ENCODE data around the gene HMOX2.
A peak's percentile ranks its signal among the peaks of the same experiment; 100 is the strongest.

Gene HMOX2

DNA sequence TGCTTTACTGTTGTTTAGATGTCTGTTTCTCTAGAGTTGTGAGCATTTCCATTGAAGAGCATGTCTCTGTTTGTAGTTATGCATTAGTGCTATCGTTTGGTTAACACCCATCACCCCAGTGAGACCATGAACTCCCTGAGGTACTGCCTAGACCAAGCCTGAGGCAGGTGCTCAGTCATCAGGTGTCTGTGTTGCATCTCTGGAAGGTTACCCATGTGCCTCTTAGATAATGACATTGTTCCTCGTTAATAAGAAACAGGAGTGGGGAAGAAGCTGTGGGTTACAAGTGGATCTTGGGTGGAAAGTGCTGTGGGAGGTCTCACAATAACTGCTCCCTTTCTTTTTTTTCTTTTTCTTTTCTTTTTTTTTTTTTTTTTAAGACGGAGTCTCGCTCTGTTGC is 32.2 kb upstream of the HMOX2 start:
- Histone ChIP-seq H3K9ac (ENCODE audit: low read depth, low read length) (no peak overlapping the region), H3K9me3 (replicated peaks; ENCODE audit: low read length) (no peaks in the 10 kb centered on the region), H3K27me3 (ENCODE audit: control insufficient read depth, insufficient read depth, low read length) (no peaks in the 10 kb centered on the region), H3K4me3 (ENCODE audit: low read length) (no peak overlapping the region), H3K4me2 (ENCODE audit: low read length) (no peak overlapping the region), H3K36me3 (ENCODE audit: insufficient read depth, low read length) (peaks cover 77% of the 10 kb centered on the region), H3K4me1 (ENCODE audit: control insufficient read depth, insufficient read depth, low read length) (no peaks in the 10 kb centered on the region)

DNA sequence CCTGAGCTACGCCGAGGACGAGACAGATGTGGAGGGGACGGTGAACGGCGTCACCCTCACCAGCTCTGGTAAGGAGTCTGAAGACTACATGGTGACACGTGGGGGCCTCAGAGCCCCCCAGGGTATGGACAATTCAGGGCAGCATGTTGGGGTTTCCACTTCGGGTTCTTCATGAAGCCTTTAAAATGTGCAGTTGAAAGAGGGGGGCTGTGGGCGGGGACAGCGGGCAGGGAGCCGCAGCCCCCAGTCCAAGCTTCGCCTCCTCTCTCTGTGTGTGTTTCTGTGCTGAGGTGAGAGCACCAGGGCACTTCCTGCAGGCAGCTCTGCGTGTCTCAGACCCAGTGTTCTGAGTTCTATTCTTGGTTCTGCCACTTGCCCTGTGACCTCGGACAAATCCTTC is 25.8 kb upstream of the HMOX2 start:
- H3K9ac ChIP-seq (ENCODE audit: low read depth, low read length), result no peak overlapping the region
- no peak overlapping the region for H3K4me2 ChIP-seq (ENCODE audit: low read length)
- H3K4me3 ChIP-seq (ENCODE audit: low read length), result no peak overlapping the region
- H3K9me3 ChIP-seq (replicated peaks; ENCODE audit: low read length), result no peaks in the 10 kb centered on the region
- H3K36me3 ChIP-seq (ENCODE audit: insufficient read depth, low read length), result peaks cover 73% of the 10 kb centered on the region
- no peaks in the 10 kb centered on the region for H3K27me3 ChIP-seq (ENCODE audit: control insufficient read depth, insufficient read depth, low read length)
- no peaks in the 10 kb centered on the region for H3K4me1 ChIP-seq (ENCODE audit: control insufficient read depth, insufficient read depth, low read length)

DNA sequence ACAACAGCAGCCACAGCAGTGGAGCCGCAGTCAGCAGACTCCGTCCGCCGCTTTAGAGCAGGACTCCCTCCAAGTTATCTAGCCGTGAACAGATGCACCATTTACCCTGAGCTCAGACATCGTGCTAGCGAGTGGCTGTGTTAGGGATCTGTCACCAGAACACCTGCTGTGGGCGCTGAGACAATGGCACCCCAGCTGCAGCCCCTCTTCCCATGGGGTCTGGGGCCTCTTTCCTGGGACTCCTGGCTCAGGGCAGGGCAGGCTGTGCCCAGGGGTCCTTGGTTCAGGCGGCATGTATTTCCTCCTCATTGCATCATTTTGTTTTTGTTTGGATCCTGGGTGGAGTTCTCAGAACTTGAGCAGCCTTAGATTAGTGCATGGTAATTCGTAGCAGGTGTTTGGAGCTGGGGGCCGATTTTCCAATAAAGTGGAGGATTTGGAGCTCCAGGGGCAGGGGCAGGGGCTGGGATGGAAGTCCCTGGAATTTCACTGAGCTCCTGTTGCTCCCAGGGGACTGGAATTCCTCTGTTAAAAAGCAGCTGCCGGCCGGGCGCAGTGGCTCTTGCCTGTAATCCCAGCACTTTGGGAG is 25.2 kb upstream of the HMOX2 start:
- Histone ChIP-seq H3K9ac (ENCODE audit: low read depth, low read length) (no peak overlapping the region), H3K27me3 (ENCODE audit: control insufficient read depth, insufficient read depth, low read length) (no peaks in the 10 kb centered on the region), H3K4me3 (ENCODE audit: low read length) (no peak overlapping the region), H3K4me1 (ENCODE audit: control insufficient read depth, insufficient read depth, low read length) (no peaks in the 10 kb centered on the region), H3K36me3 (ENCODE audit: insufficient read depth, low read length) (peaks cover 77% of the 10 kb centered on the region), H3K4me2 (ENCODE audit: low read length) (no peak overlapping the region), H3K9me3 (replicated peaks; ENCODE audit: low read length) (no peaks in the 10 kb centered on the region)

DNA sequence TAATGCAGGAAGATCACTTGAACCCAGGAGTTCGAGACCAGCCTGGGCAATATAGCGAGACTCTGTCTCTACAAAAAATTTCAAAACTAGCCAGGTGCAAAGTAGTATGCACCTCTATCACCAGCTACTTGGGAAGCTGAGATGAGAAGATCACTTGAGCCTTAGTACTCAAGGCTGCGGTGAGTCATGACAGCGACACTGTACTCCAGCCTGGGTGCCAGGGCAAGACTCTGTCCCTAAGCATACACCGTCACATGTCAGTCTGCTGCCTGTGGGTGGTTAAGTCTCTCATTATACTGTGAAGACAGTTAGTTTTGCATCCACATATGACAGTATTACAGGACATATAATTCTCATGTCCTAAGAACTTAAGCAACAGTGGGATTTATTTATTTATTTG is 23.5 kb upstream of the HMOX2 start:
- Histone ChIP-seq H3K4me2 (ENCODE audit: low read length) (no peak overlapping the region), H3K9me3 (replicated peaks; ENCODE audit: low read length) (no peaks in the 10 kb centered on the region), H3K27me3 (ENCODE audit: control insufficient read depth, insufficient read depth, low read length) (no peaks in the 10 kb centered on the region), H3K4me3 (ENCODE audit: low read length) (no peak overlapping the region), H3K36me3 (ENCODE audit: insufficient read depth, low read length) (peaks cover 77% of the 10 kb centered on the region), H3K9ac (ENCODE audit: low read depth, low read length) (no peak overlapping the region), H3K4me1 (ENCODE audit: control insufficient read depth, insufficient read depth, low read length) (no peaks in the 10 kb centered on the region)

DNA sequence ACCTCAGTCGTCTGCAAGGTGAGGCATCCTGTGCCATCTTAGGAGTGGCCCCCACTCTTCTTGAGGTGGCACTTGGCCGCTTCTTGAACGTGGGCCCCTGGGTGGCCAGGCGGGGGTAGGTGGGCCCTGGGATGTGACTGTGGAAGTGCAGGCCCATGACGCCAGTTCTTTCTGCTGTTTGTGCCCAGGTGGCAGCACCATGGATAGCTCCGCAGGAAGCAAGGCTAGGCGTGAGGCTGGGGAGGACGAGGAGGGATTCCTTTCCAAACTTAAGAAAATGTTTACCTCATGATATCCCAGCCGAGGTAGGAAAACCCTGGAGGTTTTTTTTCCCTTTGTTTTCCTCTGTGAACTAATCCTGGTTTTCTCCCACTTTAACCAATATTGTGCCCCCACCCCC is 21.6 kb upstream of the HMOX2 start:
- Histone ChIP-seq H3K4me3 (ENCODE audit: low read length) (no peak overlapping the region), H3K9me3 (replicated peaks; ENCODE audit: low read length) (no peaks in the 10 kb centered on the region), H3K4me1 (ENCODE audit: control insufficient read depth, insufficient read depth, low read length) (peaks cover 10% of the 10 kb centered on the region), H3K9ac (ENCODE audit: low read depth, low read length) (no peak overlapping the region), H3K4me2 (ENCODE audit: low read length) (no peak overlapping the region), H3K27me3 (ENCODE audit: control insufficient read depth, insufficient read depth, low read length) (no peaks in the 10 kb centered on the region), H3K36me3 (ENCODE audit: insufficient read depth, low read length) (peaks cover 64% of the 10 kb centered on the region)

DNA sequence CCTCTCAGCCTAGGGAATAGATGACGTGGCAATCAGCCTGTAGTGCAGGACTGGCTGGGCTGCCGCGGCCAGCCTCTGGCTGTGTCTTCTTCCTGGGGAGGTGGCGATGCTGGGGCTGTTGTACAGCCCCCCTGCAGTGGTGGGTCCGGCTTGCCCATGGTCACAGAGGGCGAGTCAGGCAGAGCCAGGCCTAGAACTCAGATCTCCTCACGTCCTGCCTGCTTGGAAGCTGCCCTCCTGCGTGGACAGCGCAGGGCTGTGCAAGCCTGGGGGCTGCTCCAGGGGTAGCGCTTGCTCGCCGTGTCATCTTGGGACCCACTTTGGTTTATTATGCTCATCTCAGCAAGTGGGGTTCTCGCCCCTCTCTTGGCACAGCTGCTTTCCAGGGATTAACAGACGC is 21.1 kb upstream of the HMOX2 start:
- H3K4me1 ChIP-seq (ENCODE audit: control insufficient read depth, insufficient read depth, low read length), result peaks cover 11% of the 10 kb centered on the region
- peaks cover 61% of the 10 kb centered on the region for H3K36me3 ChIP-seq (ENCODE audit: insufficient read depth, low read length)
- no peak overlapping the region for H3K4me3 ChIP-seq (ENCODE audit: low read length)
- no peaks in the 10 kb centered on the region for H3K9me3 ChIP-seq (replicated peaks; ENCODE audit: low read length)
- no peak overlapping the region for H3K4me2 ChIP-seq (ENCODE audit: low read length)
- H3K27me3 ChIP-seq (ENCODE audit: control insufficient read depth, insufficient read depth, low read length), result no peaks in the 10 kb centered on the region
- H3K9ac ChIP-seq (ENCODE audit: low read depth, low read length), result no peak overlapping the region

DNA sequence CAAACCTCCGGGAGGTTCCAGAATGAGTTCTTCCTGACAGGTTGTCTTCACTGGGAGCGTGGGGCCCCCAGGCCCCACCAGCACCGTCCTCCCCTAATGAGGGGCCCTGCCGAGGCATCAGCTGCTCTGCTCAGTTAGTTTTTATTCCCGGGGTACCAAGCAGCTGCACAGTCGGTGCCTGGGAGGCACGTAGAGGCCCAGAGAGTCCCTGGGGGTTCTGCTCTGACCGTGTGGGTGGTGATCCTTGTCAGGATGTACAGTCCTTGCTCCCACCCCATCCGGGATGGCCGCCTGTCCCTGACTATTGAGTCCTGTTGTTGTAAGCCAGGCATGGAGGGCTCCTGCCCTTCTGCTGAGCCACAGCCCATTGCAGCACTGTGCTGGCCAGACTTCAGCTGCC is 20.2 kb upstream of the HMOX2 start:
- no peak overlapping the region for H3K4me2 ChIP-seq (ENCODE audit: low read length)
- H3K9me3 ChIP-seq (replicated peaks; ENCODE audit: low read length), result no peaks in the 10 kb centered on the region
- no peak overlapping the region for H3K9ac ChIP-seq (ENCODE audit: low read depth, low read length)
- no peaks in the 10 kb centered on the region for H3K27me3 ChIP-seq (ENCODE audit: control insufficient read depth, insufficient read depth, low read length)
- peaks cover 55% of the 10 kb centered on the region for H3K36me3 ChIP-seq (ENCODE audit: insufficient read depth, low read length)
- no peak overlapping the region for H3K4me3 ChIP-seq (ENCODE audit: low read length)
- H3K4me1 ChIP-seq (ENCODE audit: control insufficient read depth, insufficient read depth, low read length), result peaks cover 11% of the 10 kb centered on the region

DNA sequence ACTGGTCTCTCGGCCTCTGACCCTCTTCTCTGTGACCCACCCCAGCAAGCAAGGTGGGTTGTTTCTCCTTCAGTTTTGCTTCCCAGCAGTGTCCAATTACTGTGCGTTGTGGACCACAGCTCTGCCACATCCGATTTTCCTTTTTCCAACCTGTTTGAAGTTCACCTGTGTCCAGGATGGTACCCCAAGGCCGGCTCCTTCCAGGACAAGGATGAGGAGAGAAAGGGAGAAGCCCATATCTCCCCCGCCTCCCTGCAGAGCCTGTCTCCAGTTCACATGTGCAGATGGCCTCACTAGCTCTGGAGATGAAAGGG is 15.3 kb upstream of the HMOX2 start:
- Histone ChIP-seq H3K4me1 (ENCODE audit: control insufficient read depth, insufficient read depth, low read length) (peaks cover 21% of the 10 kb centered on the region), H3K9ac (ENCODE audit: low read depth, low read length) (no peak overlapping the region), H3K4me2 (ENCODE audit: low read length) (no peak overlapping the region), H3K4me3 (ENCODE audit: low read length) (no peak overlapping the region), H3K9me3 (replicated peaks; ENCODE audit: low read length) (no peaks in the 10 kb centered on the region), H3K27me3 (ENCODE audit: control insufficient read depth, insufficient read depth, low read length) (no peaks in the 10 kb centered on the region), H3K36me3 (ENCODE audit: insufficient read depth, low read length) (peaks cover 27% of the 10 kb centered on the region)

DNA sequence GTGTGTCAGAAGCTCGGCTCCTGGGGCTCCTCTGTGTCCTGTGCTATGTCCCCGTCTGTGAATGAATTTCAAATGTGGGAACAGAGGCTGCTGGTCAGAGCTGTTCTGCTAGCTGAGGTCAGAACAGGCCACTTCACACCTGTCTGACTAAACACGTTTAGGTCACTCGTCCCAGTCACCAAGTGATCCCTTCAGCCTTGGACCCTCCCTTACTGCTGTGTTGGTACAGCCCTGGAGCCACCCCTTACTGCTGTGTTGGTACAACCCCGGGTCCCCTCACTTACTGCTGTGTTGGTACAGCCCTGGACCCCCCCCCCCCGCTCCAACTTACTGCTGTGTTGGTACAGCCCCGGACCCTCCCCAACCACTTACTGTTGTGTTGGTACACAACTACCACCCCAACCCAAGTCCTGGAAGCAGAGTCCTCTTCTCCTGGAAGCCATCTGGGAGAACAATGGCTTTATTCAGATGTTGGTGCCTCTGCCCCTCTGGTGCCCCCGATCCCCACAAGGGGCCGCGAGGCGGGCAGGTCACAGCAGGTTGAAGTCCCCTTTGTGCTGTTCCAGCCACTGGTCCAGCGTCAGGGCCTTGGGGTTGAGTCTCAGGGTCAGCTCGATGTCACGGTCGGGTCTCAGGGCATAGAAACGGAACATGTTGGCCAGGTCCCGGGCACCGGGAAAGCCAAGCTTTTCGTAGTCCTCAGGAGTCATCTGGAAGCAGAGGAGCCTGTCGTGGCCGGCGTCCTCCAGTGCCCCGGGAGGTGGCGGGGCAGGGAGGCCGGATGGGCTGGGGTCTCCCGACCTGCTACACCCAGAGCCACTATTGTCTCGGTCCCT is 14.7 kb upstream of the HMOX2 start:
- no peak overlapping the region for H3K4me2 ChIP-seq (ENCODE audit: low read length)
- H3K27me3 ChIP-seq (ENCODE audit: control insufficient read depth, insufficient read depth, low read length), result no peaks in the 10 kb centered on the region
- peaks cover 26% of the 10 kb centered on the region for H3K36me3 ChIP-seq (ENCODE audit: insufficient read depth, low read length)
- no peaks in the 10 kb centered on the region for H3K9me3 ChIP-seq (replicated peaks; ENCODE audit: low read length)
- no peak overlapping the region for H3K4me3 ChIP-seq (ENCODE audit: low read length)
- peaks cover 21% of the 10 kb centered on the region for H3K4me1 ChIP-seq (ENCODE audit: control insufficient read depth, insufficient read depth, low read length)
- H3K9ac ChIP-seq (ENCODE audit: low read depth, low read length), result no peak overlapping the region

DNA sequence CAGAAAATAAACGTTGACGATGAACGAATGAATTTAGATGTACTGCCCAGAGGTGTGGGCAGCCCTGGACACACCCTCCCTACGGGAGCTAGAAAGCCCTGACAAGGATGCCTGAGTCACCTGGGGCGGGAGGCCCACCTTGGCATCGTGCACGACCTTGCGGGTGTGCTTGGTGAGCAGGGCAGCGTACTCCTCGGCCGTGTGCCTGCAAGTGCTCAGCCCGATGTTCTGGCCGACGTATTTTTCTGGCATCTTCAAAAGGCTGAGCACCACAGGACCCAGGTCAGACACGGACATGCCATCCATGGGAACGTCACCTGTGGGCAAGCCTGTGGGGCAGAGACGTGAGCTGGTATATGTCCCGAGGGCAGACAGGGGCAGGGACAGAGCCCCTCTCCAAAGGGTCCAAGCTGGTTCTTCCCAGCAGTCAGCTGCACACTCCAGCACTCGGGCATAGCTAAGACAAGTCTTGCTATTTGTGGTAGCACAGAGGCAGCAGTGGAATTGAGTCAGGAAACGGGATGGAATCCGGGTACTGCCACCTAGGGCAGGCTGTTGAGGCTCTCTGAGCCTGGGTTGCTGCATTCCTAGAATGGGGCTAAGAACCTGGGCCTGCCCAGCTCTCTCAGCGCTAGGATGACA is 12.6 kb upstream of the HMOX2 start:
- no peak overlapping the region for H3K4me3 ChIP-seq (ENCODE audit: low read length)
- H3K27me3 ChIP-seq (ENCODE audit: control insufficient read depth, insufficient read depth, low read length), result no peaks in the 10 kb centered on the region
- H3K4me1 ChIP-seq (ENCODE audit: control insufficient read depth, insufficient read depth, low read length), result peaks cover 21% of the 10 kb centered on the region
- peak overlapping the region; percentile 18 for H3K9ac ChIP-seq (ENCODE audit: low read depth, low read length)
- peaks cover 21% of the 10 kb centered on the region for H3K36me3 ChIP-seq (ENCODE audit: insufficient read depth, low read length)
- no peak overlapping the region for H3K4me2 ChIP-seq (ENCODE audit: low read length)
- no peaks in the 10 kb centered on the region for H3K9me3 ChIP-seq (replicated peaks; ENCODE audit: low read length)

DNA sequence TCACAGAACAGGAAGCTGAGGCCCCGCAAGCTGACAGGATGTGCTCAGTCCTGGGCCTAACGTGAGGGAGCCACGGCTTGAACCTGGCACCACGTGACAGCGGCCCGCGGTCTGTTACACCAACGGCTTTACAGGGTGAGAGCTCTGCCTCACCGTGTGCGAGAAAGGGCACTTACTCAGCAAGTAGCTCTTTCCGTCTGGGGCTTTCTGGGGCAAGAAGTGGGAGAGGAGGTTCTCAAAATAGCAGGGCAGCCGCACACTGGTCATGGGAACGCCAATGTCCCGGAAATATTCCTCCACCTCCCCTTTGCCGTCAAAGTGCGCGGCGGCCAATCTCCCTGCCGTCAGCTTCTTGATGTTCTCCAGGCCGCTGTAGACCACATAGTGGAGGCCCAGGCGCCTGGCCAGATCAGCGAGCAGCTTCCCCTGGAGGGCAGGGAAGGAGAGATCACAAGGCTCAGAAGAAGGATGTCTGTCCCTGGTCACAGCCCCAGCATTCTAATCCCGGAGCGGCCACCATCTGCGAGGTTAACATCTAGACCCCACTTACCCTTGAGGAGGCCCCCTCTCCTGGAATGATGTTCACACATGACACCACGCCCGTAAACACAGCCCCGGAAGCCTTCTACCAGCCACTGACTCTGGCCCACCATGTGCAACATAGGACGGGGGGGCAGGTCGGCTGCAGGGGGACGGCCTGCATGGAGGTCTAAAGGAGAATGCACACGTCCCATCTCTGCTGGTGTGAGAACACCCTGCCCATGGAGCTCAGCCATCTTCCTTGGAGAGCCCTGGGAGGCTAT is 10.0 kb upstream of the HMOX2 start:
- peaks cover 22% of the 10 kb centered on the region for H3K36me3 ChIP-seq (ENCODE audit: insufficient read depth, low read length)

More for the DNA sequence above, 10.0 kb upstream of the HMOX2 start:
- Histone ChIP-seq H3K4me3 (ENCODE audit: low read length) (no peak overlapping the region), H3K9ac (ENCODE audit: low read depth, low read length) (no peak overlapping the region), H3K4me2 (ENCODE audit: low read length) (no peak overlapping the region), H3K27me3 (ENCODE audit: control insufficient read depth, insufficient read depth, low read length) (no peaks in the 10 kb centered on the region), H3K9me3 (replicated peaks; ENCODE audit: low read length) (no peaks in the 10 kb centered on the region), H3K4me1 (ENCODE audit: control insufficient read depth, insufficient read depth, low read length) (peaks cover 10% of the 10 kb centered on the region)
